Stimulated activated CD8-positive, alpha-beta memory T cell treated with anti-CD3 and anti-CD28 coated beads, Interleukin-15, amount 100 ng/mL, for 1 hour (primary cell): Measurements from ENCODE around the gene CSMD2.

ENCODE experiments used
- DNase-seq: peaks from one replicate; pipeline ENCODE4 v3.0.0-alpha.2; 2020; ENCODE audit warnings: low read depth

Gene CSMD2

GRCh38 chr1:33818071-33818470 lies 347.0 kb downstream of the CSMD2 start:
- DNase-seq: no peak

- DNase-seq: no peak
Measured at GRCh38 chr1:33815061-33815460, 350.0 kb downstream of the CSMD2 start.

GRCh38 chr1:33814166-33814565 lies 350.9 kb downstream of the CSMD2 start:
- DNase-seq: no peak

- DNase-seq: no peak
Measured at GRCh38 chr1:33810571-33810970, 354.5 kb downstream of the CSMD2 start.

- no peak for DNase-seq
Measured at GRCh38 chr1:33805988-33806387, 359.0 kb downstream of the CSMD2 start.

- DNase-seq: no peak
Measured at GRCh38 chr1:33802268-33802667, 362.8 kb downstream of the CSMD2 start.

- DNase-seq: no peak
Measured at GRCh38 chr1:33797849-33798248, 367.2 kb downstream of the CSMD2 start.

GRCh38 chr1:33792651-33793050 lies 372.4 kb downstream of the CSMD2 start:
- no peak for DNase-seq

- DNase-seq: no peak
Measured at GRCh38 chr1:33792216-33792615, 372.8 kb downstream of the CSMD2 start.

GRCh38 chr1:33791251-33791650 lies 373.8 kb downstream of the CSMD2 start:
- no peak for DNase-seq

- no peak for DNase-seq
Measured at GRCh38 chr1:33790577-33790976, 374.5 kb downstream of the CSMD2 start.

- DNase-seq: no peak
Measured at GRCh38 chr1:33784876-33785275, 380.2 kb downstream of the CSMD2 start.

GRCh38 chr1:33782776-33783175 lies 382.3 kb downstream of the CSMD2 start:
- DNase-seq: no peak

GRCh38 chr1:33781652-33782051 lies 383.4 kb downstream of the CSMD2 start:
- DNase-seq: no peak

- no peak for DNase-seq
Measured at GRCh38 chr1:33777337-33777736, 387.7 kb downstream of the CSMD2 start.

- no peak for DNase-seq
Measured at GRCh38 chr1:33768821-33769220, 396.2 kb downstream of the CSMD2 start.

- DNase-seq: no peak
Measured at GRCh38 chr1:33768106-33768505, 396.9 kb downstream of the CSMD2 start.

GRCh38 chr1:33764149-33764548 lies 400.9 kb downstream of the CSMD2 start:
- no peak for DNase-seq

- DNase-seq: no peak
Measured at GRCh38 chr1:33763406-33763805, 401.6 kb downstream of the CSMD2 start.

GRCh38 chr1:33762962-33763361 lies 402.1 kb downstream of the CSMD2 start:
- DNase-seq: no peak

GRCh38 chr1:33762109-33762830 lies 402.8 kb downstream of the CSMD2 start:
- no peak for DNase-seq

- no peak for DNase-seq
Measured at GRCh38 chr1:33758698-33759097, 406.3 kb downstream of the CSMD2 start.

GRCh38 chr1:33753087-33753856 lies 411.8 kb downstream of the CSMD2 start:
- DNase-seq: no peak

- no peak for DNase-seq
Measured at GRCh38 chr1:33745942-33746341, 419.1 kb downstream of the CSMD2 start.
